Astrocyte of the cerebellum (primary cell): ENCODE data around the gene TMEM125.

ENCODE experiments used
- DNase-seq: peaks from one replicate; pipeline ENCODE4 v3.0.0-alpha.2; 2011; ENCODE audit warnings: low read depth
- H3K4me3 ChIP-seq: 2 replicates; pipeline ENCODE4 v1.5.1; 2011; ENCODE audit warnings: mild to moderate bottlenecking, low read depth, low read length, moderate library complexity
- CTCF ChIP-seq: IDR thresholded peaks from 2 replicates; pipeline ENCODE4 v1.5.1; 2012; ENCODE audit warnings: low read length, low read depth, moderate library complexity, mild to moderate bottlenecking; ENCODE audit errors: missing control alignments
- in situ Hi-C: cut with HindIII; loops from 2 replicates; pipeline ENCODE4 v1.10.0; 2017; ENCODE audit warnings: low sequenced_read_pairs

Gene TMEM125

GRCh38 chr1:43243299-43243698, 26.5 kb upstream of the TMEM125 start:
- DNase-seq = no peak
- H3K4me3 ChIP-seq = no peak overlapping the region
- in situ Hi-C loops = loop anchor here (25.0 kb wide), 1 partner anchor 144 kb away; the partner anchor contains the start of genes MED8 and SZT2
- no peak for TF ChIP-seq CTCF

DNA sequence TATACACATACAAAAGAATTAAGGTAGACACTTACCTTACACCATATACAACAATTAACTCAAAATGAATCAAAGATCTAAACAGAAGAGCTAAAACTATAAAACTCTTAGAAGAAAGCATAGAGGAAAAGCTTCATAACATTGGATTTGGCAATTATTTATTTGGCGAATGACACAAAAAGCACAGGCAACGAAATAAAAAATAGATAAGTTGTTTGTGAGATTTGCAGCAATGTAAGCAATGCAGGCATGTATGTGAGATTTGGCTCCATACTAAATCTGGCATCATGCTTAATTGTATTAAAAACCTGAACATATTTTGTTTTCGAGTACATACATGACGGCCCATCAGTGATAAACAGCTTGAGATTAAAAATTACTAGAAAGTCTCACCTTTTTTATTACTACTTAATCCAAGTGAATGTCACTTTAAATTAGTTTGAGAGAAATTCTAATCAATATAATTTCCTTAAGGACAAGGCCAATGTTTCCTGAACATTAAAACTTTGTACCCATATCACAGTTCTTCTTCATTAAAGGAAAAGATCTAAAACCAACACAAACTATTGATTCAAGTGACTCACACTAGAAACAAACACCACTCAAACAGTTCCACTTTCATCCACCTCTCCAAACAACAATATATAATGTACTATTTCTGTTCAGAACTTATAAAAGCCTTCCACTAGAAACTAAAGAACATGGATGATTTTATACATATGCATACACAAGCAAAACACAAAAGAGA, 23.1 kb upstream of the TMEM125 start:
- TF ChIP-seq CTCF = no peak
- DNase-seq = no peak
- no peak overlapping the region for H3K4me3 ChIP-seq
- in situ Hi-C loops = loop anchor here (25.0 kb wide), 1 partner anchor 141 kb away; the partner anchor contains the start of genes MED8 and SZT2

DNA sequence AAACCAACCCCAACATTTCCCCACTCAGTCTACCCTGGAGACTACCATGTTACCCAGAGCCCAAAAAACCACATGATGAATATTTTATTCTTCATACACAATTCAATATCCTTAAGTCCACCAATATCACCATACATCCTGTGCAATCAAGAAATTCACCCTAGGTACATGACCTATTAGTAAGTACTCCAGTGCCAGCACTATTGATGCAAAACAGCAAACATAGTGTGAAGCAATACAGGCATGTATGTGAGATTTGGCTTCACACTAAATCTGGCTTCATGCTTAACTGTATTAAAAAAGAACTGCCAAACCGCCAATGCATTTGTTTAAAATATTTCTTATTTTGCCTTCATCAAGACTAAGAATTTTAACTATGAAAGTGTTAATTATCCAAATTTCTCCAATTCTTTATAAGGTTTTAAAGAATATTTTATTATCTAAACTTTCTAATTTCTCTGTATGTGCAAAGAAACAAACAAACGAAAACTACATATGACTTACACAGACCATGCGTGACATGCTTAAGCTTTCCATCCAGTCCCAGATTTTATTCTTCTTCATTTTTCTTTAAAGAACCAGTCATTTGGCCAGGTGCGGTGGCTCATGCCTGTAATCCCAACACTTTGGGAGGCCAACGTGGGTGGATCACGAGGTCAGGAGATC, 22.4 kb upstream of the TMEM125 start:
- H3K4me3 ChIP-seq = no peak overlapping the region
- TF ChIP-seq CTCF = no peak
- no peak for DNase-seq
- in situ Hi-C loops = loop anchor here (25.0 kb wide), 1 partner anchor 140 kb away; the partner anchor contains the start of genes MED8 and SZT2

DNA sequence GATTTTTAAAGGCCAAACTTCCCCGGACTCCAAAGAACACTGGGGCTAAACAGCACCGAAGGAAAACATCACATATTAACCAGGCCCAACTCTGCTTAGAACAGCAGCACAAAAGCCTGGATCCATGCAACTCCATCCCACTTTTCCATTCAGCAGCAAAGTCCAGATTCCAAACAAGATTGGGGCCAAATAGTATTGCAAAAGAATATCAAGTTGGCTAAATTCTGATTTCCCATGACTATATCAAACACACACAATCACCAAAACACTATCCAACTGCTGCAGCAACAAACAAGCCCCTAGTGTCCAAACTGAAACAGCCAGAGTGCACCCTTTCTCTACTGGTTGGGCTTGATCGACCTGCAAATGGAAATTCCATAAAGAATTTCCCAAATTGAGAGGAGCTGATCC, 19.4 kb upstream of the TMEM125 start:
- H3K4me3 ChIP-seq = no peak overlapping the region
- in situ Hi-C loops = no loop called here
- no peak for TF ChIP-seq CTCF
- no peak for DNase-seq

DNA sequence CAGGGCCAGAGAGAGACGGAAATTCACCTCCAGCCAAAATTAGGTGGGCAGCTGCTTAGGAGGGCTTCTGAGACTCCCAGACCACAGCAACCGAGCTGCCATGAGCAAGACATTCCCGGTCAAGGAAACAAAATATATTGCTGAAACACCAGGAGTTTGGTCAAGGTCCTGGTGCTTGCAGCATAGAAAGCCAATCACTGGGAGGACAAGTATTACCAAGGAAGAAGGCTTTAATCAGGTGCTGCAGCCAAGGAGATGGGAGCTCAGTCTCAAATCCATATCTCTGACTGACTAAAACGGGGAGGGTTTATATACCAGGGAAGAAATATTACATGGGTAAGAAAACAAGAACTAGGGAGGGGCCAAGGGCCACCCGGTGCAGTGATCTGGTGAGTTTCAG, 18.8 kb upstream of the TMEM125 start:
- in situ Hi-C loops = no loop called here
- DNase-seq = no peak
- H3K4me3 ChIP-seq = no peak overlapping the region
- TF ChIP-seq CTCF = no peak

DNA sequence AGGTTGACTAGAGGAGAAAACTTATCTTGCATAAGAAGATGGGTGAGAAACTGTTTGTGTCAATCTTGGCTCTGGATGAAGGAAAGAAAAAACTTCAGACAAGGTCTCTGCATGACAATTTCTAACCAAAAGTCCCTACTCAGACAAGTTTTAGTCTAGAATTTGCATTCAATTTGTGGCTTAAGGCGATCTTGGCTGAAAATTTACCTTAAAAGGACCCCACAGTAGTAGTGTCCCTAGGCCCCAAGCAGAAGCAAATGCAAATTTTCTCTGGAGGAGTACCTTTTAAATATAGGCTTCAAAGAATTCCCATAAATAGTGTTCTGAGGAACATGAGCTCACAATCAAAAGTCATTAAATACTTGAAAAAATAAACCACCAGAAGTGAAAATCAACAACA, 17.6 kb upstream of the TMEM125 start:
- no peak for DNase-seq
- no peak overlapping the region for H3K4me3 ChIP-seq
- in situ Hi-C loops = no loop called here
- no peak for TF ChIP-seq CTCF
